ENCODE results near the gene SLC66A2.

SLC66A2 gene

DNA sequence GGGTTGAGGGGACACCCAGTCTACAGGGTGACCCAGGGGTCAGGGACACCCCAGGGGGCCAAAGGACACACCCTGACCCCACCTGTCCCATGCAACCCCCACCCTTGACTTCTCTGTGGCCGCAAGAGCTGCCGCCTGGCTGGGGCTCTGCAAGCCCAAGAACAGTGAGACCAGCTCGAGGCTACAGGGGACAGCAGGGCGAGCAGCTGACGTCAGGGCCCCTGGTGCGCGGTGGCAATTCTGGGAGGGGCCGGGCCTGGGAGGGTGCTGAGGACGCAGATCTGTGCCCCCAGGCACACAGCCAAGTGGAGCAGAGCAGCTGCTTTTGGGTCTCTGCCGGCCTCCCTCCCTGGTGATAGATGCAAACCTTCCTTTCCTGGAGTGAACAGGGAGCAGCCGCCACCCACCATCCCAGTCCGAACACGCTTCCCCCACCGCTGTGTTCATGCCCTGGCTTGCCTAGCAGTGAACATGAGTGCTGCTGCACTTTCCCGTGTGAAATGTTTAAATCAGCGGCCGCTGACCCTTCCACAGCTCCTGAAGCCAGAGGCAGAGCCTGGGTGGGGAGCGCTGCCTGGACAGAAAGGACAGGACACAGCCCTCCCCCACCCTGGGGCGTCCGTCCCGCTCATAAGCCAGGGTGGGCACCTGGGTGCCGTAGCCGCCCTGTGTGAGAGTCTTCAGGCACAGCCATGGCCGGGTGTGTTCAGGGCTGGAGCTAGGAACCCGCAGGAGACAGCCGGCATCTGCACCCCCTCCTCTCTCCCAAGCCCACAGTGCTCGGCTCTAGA lies 46.9 kb downstream of the SLC66A2 start:
- Histone ChIP-seq H3K4me1 (peaks cover 0 to 6% (median 0%) of the 10 kb centered on the region in 10 experiments; a peak in 2 of 20 replicates), H3K9ac (no peak overlapping the region), H3K9me3 (replicated peaks in 1 of 11) (peaks cover 31 to 59% (median 40%) of the 10 kb centered on the region in 11 experiments), H4K20me1 (peaks cover 0 to 43% (median 14%) of the 10 kb centered on the region in 11 experiments; a peak in 13 of 22 replicates), H3K4me2 (no peak overlapping the region), H3K4me3 (no peak overlapping the region), H3K27me3 (no peaks in the 10 kb centered on the region), H3K27ac (no peak overlapping the region), H3K36me3 (peaks cover 90 to 100% (median 94%) of the 10 kb centered on the region in 11 experiments)
- TF ChIP-seq Cebpa-rat (IDR thresholded peaks at IDR 0.05): no peak

DNA sequence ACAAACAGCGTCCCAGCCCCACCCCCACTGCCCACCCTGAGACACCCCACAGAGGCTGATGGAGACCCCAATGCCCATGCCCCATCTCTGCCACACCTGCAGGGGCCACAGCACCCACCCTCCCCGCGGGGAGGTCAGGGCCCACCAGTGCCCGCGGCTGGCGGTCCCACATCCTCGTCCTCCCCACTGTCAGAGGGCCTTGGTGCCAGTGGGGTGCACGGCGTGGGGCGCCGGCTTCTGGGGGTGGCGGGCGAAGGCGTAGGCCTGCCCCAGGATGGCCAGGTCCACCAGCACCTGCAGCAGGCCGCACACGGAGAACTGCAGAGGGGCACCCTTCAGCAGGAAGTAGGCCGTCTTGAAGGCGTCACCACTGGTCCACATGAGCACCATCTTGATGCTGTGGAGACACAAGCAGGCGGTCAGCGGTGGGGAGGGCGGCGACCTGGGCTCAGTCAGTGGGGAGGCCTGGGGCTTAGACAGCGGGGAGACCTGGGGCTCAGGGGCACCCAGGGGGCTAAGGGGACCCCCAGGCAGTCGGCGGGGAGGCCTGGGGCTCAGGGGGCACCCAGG lies 47.6 kb downstream of the SLC66A2 start:
- Histone ChIP-seq H3K4me1 (peaks cover 0 to 6% (median 0%) of the 10 kb centered on the region in 10 experiments; a peak in 2 of 20 replicates), H3K27me3 (no peaks in the 10 kb centered on the region), H3K9me3 (replicated peaks in 1 of 11) (peaks cover 38 to 66% (median 46%) of the 10 kb centered on the region in 11 experiments), H3K36me3 (peaks cover 90 to 100% (median 94%) of the 10 kb centered on the region in 11 experiments), H4K20me1 (peaks cover 0 to 36% (median 11%) of the 10 kb centered on the region in 11 experiments; a peak in 11 of 22 replicates), H3K27ac (no peak overlapping the region), H3K9ac (no peak overlapping the region), H3K4me2 (no peak overlapping the region), H3K4me3 (no peak overlapping the region)
- no peak for TF ChIP-seq Cebpa-rat (IDR thresholded peaks at IDR 0.05)

DNA sequence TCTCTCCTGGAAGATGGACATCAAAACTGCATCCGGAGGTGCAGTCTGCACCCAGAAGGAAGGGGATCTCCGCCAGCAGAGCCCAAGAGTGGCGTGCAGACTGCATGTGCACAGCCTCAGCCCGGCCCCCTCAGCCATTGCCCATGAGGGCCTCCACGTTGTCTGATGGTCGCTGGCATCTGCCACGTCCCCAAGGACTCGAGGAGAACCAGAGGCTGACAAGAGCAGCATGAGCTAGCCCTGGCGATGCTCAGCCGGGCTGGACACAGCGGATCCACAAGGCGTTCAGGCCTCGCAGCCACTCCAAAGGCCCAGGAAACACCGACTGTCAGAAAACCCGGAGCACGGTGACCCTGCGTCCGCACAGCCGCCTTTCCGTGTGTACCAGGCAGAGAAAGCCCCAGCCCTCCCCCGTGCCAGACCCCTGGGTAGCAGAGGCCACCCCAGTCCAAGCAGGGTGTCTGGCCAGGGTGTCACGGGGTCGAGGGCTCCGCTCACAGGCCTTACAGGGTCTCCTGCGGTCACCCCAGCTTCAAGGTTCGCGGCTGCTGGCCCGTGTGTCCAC lies 48.3 kb downstream of the SLC66A2 start:
- H3K9me3 ChIP-seq (replicated peaks in 1 of 11): peaks cover 45 to 73% (median 54%) of the 10 kb centered on the region in 11 experiments
- peaks cover 0 to 35% (median 11%) of the 10 kb centered on the region in 11 experiments; a peak in 11 of 22 replicates for H4K20me1 ChIP-seq
- no peaks in the 10 kb centered on the region for H3K27me3 ChIP-seq
- H3K4me3 ChIP-seq: no peak overlapping the region
- H3K4me1 ChIP-seq: peaks cover 0 to 2% (median 0%) of the 10 kb centered on the region in 10 experiments; a peak in 2 of 20 replicates
- peaks cover 83 to 99% (median 91%) of the 10 kb centered on the region in 11 experiments for H3K36me3 ChIP-seq
- H3K27ac ChIP-seq: no peak overlapping the region
- no peak overlapping the region for H3K9ac ChIP-seq
- no peak for TF ChIP-seq Cebpa-rat (IDR thresholded peaks at IDR 0.05)
- H3K4me2 ChIP-seq: no peak overlapping the region

DNA sequence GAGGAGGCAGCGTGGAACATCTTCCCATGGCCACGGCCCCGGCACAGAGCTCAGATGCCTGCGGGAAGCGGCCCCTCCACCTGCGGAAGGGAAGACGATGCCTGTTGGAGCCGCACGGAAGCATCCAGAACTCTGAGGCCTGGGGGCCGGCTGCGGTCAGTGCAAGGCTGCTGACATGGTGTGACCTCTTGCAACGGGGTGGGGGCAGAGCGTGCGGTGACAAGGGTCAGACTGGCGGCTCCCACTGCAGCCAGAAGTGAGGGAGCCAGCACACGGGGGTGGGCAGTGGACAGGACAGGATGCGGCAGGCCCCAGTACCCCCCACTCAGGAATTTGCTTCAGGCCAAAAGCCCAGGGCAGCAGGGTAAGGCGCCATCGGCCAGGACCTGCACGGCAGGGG lies 48.8 kb downstream of the SLC66A2 start:
- H3K27me3 ChIP-seq: no peaks in the 10 kb centered on the region
- H3K27ac ChIP-seq: no peak overlapping the region
- H3K4me2 ChIP-seq: no peak overlapping the region
- no peaks in the 10 kb centered on the region for H3K4me1 ChIP-seq
- H3K9ac ChIP-seq: no peak overlapping the region
- H4K20me1 ChIP-seq: peaks cover 0 to 34% (median 7%) of the 10 kb centered on the region in 11 experiments; a peak in 11 of 22 replicates
- peaks cover 77 to 98% (median 86%) of the 10 kb centered on the region in 11 experiments for H3K36me3 ChIP-seq
- H3K4me3 ChIP-seq: no peak overlapping the region
- no peak for TF ChIP-seq Cebpa-rat (IDR thresholded peaks at IDR 0.05)
- peaks cover 50 to 78% (median 59%) of the 10 kb centered on the region in 11 experiments for H3K9me3 ChIP-seq (replicated peaks in 1 of 11)

DNA sequence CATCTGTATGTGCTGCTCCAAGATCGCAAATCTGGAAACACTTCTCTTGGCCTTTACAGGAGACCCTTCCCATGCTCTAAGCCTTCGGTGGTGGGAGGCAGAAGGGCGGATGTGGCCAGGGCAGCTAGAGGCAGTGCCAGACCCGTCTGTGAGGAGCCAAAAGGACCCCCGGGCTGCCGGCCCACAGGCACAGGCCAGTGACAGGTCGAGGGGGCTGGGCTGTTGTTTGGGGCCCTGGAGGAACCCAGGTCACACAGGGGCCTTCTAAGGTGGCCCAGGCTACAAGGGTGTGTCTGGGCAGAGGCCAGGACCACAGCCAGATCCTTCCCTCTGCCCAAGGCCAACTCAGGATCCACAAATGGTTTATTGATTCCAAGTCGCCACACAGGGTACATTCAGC lies 49.4 kb downstream of the SLC66A2 start:
- Histone ChIP-seq H4K20me1 (peaks cover 0 to 28% (median 6%) of the 10 kb centered on the region in 11 experiments; a peak in 10 of 22 replicates), H3K27ac (no peak overlapping the region), H3K9me3 (replicated peaks in 1 of 11) (peaks cover 56 to 84% (median 64%) of the 10 kb centered on the region in 11 experiments), H3K9ac (no peak overlapping the region), H3K4me3 (no peak overlapping the region), H3K4me1 (no peaks in the 10 kb centered on the region), H3K36me3 (peaks cover 72 to 97% (median 81%) of the 10 kb centered on the region in 11 experiments), H3K27me3 (no peaks in the 10 kb centered on the region), H3K4me2 (no peak overlapping the region)
- no peak for TF ChIP-seq Cebpa-rat (IDR thresholded peaks at IDR 0.05)

DNA sequence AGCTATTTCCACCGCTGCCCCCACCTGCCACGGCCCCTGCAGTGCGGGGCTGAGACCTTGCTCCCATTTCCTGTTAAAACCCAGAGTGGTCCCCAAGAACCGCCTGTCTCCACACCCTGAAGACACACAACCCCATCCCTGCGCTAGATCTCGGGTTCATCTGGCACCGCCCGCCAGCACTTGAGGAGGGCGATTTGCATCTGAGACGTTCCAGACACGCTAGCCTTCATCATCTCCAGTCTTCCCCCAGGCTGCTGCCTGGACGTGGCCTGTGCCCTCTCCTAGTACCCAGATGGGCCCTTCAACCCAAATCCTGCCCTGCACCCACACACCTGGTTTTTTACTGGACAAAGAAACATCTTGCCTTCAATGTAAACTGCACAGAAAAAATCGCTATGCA lies 49.8 kb downstream of the SLC66A2 start:
- H4K20me1 ChIP-seq: peaks cover 0 to 24% (median 6%) of the 10 kb centered on the region in 11 experiments; a peak in 10 of 22 replicates
- peaks cover 60 to 88% (median 68%) of the 10 kb centered on the region in 11 experiments for H3K9me3 ChIP-seq (replicated peaks in 1 of 11)
- no peak overlapping the region for H3K9ac ChIP-seq
- peaks cover 70 to 97% (median 77%) of the 10 kb centered on the region in 11 experiments for H3K36me3 ChIP-seq
- H3K4me2 ChIP-seq: no peak overlapping the region
- H3K27ac ChIP-seq: no peak overlapping the region
- no peaks in the 10 kb centered on the region for H3K27me3 ChIP-seq
- H3K4me1 ChIP-seq: no peaks in the 10 kb centered on the region
- no peak for TF ChIP-seq Cebpa-rat (IDR thresholded peaks at IDR 0.05)
- H3K4me3 ChIP-seq: no peak overlapping the region

DNA sequence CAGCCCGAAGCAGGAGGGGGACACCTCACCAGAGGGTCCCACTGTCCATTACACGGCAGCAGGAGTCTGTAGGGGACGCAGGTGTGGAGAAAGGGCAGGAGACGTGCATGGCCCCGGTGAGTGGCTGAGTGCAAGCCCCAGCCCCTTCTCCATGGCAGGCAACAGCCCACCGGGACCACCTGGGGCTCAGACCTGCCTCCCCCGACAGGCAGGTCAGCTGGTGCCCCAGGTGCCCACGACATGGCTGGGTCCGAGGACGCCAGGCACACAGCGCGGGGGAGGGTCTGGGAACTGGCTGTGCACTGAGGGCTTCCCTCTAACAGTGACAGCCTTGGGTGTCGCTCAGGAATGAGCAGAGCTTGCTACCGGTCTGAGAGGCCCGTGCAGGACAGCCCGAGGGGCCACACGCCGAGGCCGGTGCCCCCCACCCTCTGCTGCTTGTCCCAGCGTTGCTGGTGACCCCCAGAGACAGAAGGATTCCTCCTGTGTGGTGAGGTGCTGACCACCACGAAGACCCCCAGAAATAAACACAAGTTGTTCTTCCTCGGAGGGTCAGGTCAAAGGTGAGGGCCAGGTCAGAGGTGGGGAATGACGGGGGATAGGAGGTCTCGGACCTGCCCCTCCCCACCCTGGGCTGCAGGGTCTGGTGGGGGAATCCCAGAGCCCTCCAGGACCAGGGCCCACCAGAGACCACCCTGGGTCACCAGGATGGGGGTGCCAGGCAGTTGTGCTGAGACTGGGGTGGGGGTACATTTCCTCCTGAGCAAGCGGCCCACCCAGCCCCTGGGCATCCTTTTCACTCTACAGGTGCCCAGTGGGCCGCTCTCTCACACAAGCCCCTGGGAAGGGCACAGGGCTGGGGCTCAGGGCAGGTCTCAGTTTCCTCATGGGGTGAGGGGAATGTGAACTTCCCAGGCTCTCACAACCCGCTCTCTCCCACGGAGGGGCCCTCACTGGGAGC lies 50.6 kb downstream of the SLC66A2 start:
- Histone ChIP-seq H3K9ac (no peak overlapping the region), H3K4me3 (0 out of 20 replicates have a peak overlapping the region, but pooled peaks of 1 of the 10 experiments have one; percentile 7), H3K36me3 (peaks cover 68 to 90% (median 73%) of the 10 kb centered on the region in 11 experiments), H3K27ac (no peak overlapping the region), H3K9me3 (replicated peaks in 1 of 11) (peaks cover 68 to 96% (median 76%) of the 10 kb centered on the region in 11 experiments), H4K20me1 (peaks cover 0 to 20% (median 6%) of the 10 kb centered on the region in 11 experiments; a peak in 10 of 22 replicates), H3K27me3 (no peaks in the 10 kb centered on the region), H3K4me2 (no peak overlapping the region), H3K4me1 (no peaks in the 10 kb centered on the region)
- no peak for TF ChIP-seq Cebpa-rat (IDR thresholded peaks at IDR 0.05)

All from BLaER1 treated with 17β-estradiol and CSF1 and Interleukin-3, amounts not matched to agents 10 nM and 100 nM (cell line).